ENCODE results near the gene UBE2J2.

GRCh38 chr1:1221887-1222574, 51.6 kb downstream of the UBE2J2 start:
- TF ChIP-seq REST (IDR thresholded peaks at IDR 0.05; ENCODE audit: unreplicated experiment) (no peak), CTCF (conservative IDR thresholded peaks at IDR 0.05; ENCODE audit: low read depth in 2 of 2) (no peak), EZH2 (IDR thresholded peaks at IDR 0.05; ENCODE audit: low read depth, unreplicated experiment) (no peak), EZH2phosphoT487 (IDR thresholded peaks at IDR 0.05; ENCODE audit: unreplicated experiment) (no peak), NANOG (IDR thresholded peaks at IDR 0.05; ENCODE audit: borderline replicate concordance) (no peak), JUNB (IDR thresholded peaks at IDR 0.05; ENCODE audit: unreplicated experiment) (no peak), POLR2AphosphoS5 (IDR thresholded peaks at IDR 0.05; ENCODE audit: low read depth) (no peak), ZNF331 (CRISPR knock-in tag; IDR thresholded peaks at IDR 0.05; ENCODE audit: low read depth) (no peak)

Measured in GM23338 (cell line).